WTC11 (cell line): ENCODE measurements around the gene CHCHD2. TPM values are rescaled to one million over a fixed set of nuclear protein-coding genes. Genes with fewer than 3 reads are reported as not detected.
A peak's percentile ranks its signal among the peaks of the same experiment; 100 is the strongest.
"Not testable (repeated sequence)": the region's sequence is repeated elsewhere in the genome, so short reads cannot be mapped to it uniquely, and the experiment has no call there.

ENCODE experiments used
- ATAC-seq: fragments of 200-7000 bp; cut with Tn5 transposase; 2 replicates; pipeline ENCODE4 v1.10.0; 2021; ENCODE audit warnings: mild to moderate bottlenecking, moderate library complexity
- CTCF ChIA-PET: fragments of 300-600 bp; sonication (Branson Sonifier 250); formaldehyde crosslinking; loops from one replicate; lab custom pipeline; 2021; ENCODE audit warnings: antibody characterized with exemption; lab: Charles Lee
- POLR2A ChIA-PET: fragments of 350-600 bp; sonication (Branson Sonifier 250); formaldehyde crosslinking; loops from one replicate; lab custom pipeline; 2021; ENCODE audit warnings: antibody characterized with exemption; lab: Charles Lee
- DNase-seq: peaks from one replicate; pipeline ENCODE4 v3.0.0; 2021; ENCODE audit warnings: low spot score
- H3K27ac Mint-ChIP-seq: 2 replicates; pipeline ENCODE4 v1.8.0; 2021; ENCODE audit warnings: mixed read lengths
- H3K27me3 Mint-ChIP-seq: 2 replicates; pipeline ENCODE4 v1.8.0; 2021; ENCODE audit warnings: low read depth, mild to moderate bottlenecking, moderate library complexity, mixed read lengths
- H3K36me3 Mint-ChIP-seq: 2 replicates; pipeline ENCODE4 v1.8.0; 2021; ENCODE audit warnings: mixed read lengths
- H3K4me1 Mint-ChIP-seq: 2 replicates; pipeline ENCODE4 v1.8.0; 2022; ENCODE audit warnings: mixed read lengths
- H3K4me3 Mint-ChIP-seq: 2 replicates; pipeline ENCODE4 v1.8.0; 2021; ENCODE audit warnings: mild to moderate bottlenecking, moderate library complexity, mixed read lengths
- H3K9me3 Mint-ChIP-seq: 2 replicates; pipeline ENCODE4 v1.8.0; 2021; ENCODE audit warnings: mixed read lengths
- CBFB ChIP-seq: sonication (generic); formaldehyde crosslinking; IDR thresholded peaks from 2 replicates; pipeline ENCODE4 v1.8.1; 2022; ENCODE audit warnings: mild to moderate bottlenecking, low read depth, missing genetic modification reagents
- CREB1 ChIP-seq: sonication (generic); formaldehyde crosslinking; IDR thresholded peaks from 2 replicates; pipeline ENCODE4 v1.8.0; 2023; ENCODE audit warnings: mild to moderate bottlenecking, missing genetic modification reagents
- ERG ChIP-seq: fragments of 250-450 bp; sonication (Bioruptor Pico); IDR thresholded peaks from 2 replicates; pipeline ENCODE4 v1.8.0; 2021; ENCODE audit warnings: mild to moderate bottlenecking
- FOXJ3 ChIP-seq: sonication (generic); formaldehyde crosslinking; IDR thresholded peaks from 2 replicates; pipeline ENCODE4 v1.9.0; 2021; ENCODE audit warnings: missing genetic modification reagents, mild to moderate bottlenecking, borderline replicate concordance
- FOXK1 ChIP-seq: sonication (generic); formaldehyde crosslinking; IDR thresholded peaks from 2 replicates; pipeline ENCODE4 v1.8.0; 2022; ENCODE audit warnings: mild to moderate bottlenecking, moderate library complexity, missing genetic modification reagents
- JUN ChIP-seq: sonication (generic); formaldehyde crosslinking; IDR thresholded peaks from 2 replicates; pipeline ENCODE4 v1.8.0; 2023; ENCODE audit warnings: mild to moderate bottlenecking, missing genetic modification reagents
- MLX ChIP-seq: sonication (generic); formaldehyde crosslinking; IDR thresholded peaks from 2 replicates; pipeline ENCODE4 v1.8.1; 2023; ENCODE audit warnings: mild to moderate bottlenecking, missing genetic modification reagents, moderate library complexity
- NFATC4 ChIP-seq: fragments of 250-450 bp; sonication (Bioruptor Pico); IDR thresholded peaks from 2 replicates; pipeline ENCODE4 v1.9.0; 2021; ENCODE audit warnings: mild to moderate bottlenecking
- NFYB ChIP-seq: sonication (generic); formaldehyde crosslinking; conservative IDR thresholded peaks from 2 replicates; pipeline ENCODE4 v1.8.0; 2022; ENCODE audit warnings: low read depth, missing genetic modification reagents
- SOX15 ChIP-seq: fragments of 250-450 bp; sonication (Bioruptor Pico); IDR thresholded peaks from 2 replicates; pipeline ENCODE4 v1.9.0; 2021; ENCODE audit warnings: mild to moderate bottlenecking
- STAT6 ChIP-seq: sonication (generic); formaldehyde crosslinking; conservative IDR thresholded peaks from 2 replicates; pipeline ENCODE4 v1.8.1; 2023; ENCODE audit warnings: mild to moderate bottlenecking, low read depth, missing genetic modification reagents, moderate library complexity
- TEAD1 ChIP-seq: sonication (generic); formaldehyde crosslinking; IDR thresholded peaks from 2 replicates; pipeline ENCODE4 v1.8.0; 2022; ENCODE audit warnings: mild to moderate bottlenecking, missing genetic modification reagents
- ZNF532 ChIP-seq: fragments of 250-450 bp; sonication (Bioruptor Pico); IDR thresholded peaks from 2 replicates; pipeline ENCODE4 v1.9.0; 2021; ENCODE audit warnings: mild to moderate bottlenecking, borderline replicate concordance
- total RNA-seq: library from RNA; stranded (reverse); gene quantifications from 3 replicates; pipeline ENCODE4 v1.2.3, GENCODE V29; 2021
- TF ChIP-seq, protein P1 (sequence below): fragments of 200-600 bp; IDR thresholded peaks from 2 replicates; pipeline ENCODE4 v1.8.0; 2022; ENCODE audit warnings: antibody characterized with exemption
- TF ChIP-seq, protein P2 (sequence below): sonication (generic); formaldehyde crosslinking; IDR thresholded peaks from 2 replicates; pipeline ENCODE4 v1.8.1; 2022; ENCODE audit warnings: low read depth, missing genetic modification reagents, borderline replicate concordance
- TF ChIP-seq, protein P3 (sequence below): sonication (generic); formaldehyde crosslinking; IDR thresholded peaks from 2 replicates; pipeline ENCODE4 v1.8.0; 2023; ENCODE audit warnings: missing genetic modification reagents

The CHCHD2 gene
- total RNA-seq, 1 experiment from 2014 or later, result 2.2 TPM

DNA sequence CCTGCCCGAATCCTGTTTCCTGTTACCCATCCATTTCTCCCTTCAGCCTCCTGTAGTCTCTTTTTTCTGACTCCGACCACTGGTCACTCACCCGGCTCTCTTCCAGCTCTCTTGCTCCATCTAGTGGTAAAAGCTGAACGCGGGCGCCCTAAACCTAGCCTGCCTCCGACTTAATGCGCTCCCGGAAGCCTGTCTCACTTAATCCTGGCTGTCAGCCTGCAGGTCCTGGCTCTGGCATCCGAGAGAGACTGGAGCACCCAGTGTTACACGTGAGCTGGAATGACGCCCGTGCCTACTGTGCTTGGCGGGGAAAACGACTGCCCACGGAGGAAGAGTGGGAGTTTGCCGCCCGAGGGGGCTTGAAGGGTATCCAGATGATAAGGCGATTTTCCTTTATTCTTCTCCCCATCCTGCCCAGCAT lies 31.9 kb downstream of the CHCHD2 start:
- Mint-ChIP-seq H3K4me3 (no peak overlapping the region), H3K9me3 (no peaks in the 10 kb centered on the region), H3K27me3 (no peaks in the 10 kb centered on the region), H3K27ac (peak overlapping the region; percentile 98), H3K4me1 (peaks cover 3% of the 10 kb centered on the region), H3K36me3 (peaks cover 41% of the 10 kb centered on the region)
- CTCF ChIA-PET, result interaction anchor here (0.5 to 2.4 kb wide), 18 partner anchors 9 to 433 kb away, joined by 3 to 18 read pairs (median 5); partner anchors contain the start of genes CCT6A, NIPSNAP2, PHKG1 and PSPH
- ATAC-seq, result peak; percentile 94
- TF ChIP-seq NFYB (CRISPR knock-in tag), result no peak
- no peak for TF ChIP-seq NFATC4
- TF ChIP-seq, protein P1, sequence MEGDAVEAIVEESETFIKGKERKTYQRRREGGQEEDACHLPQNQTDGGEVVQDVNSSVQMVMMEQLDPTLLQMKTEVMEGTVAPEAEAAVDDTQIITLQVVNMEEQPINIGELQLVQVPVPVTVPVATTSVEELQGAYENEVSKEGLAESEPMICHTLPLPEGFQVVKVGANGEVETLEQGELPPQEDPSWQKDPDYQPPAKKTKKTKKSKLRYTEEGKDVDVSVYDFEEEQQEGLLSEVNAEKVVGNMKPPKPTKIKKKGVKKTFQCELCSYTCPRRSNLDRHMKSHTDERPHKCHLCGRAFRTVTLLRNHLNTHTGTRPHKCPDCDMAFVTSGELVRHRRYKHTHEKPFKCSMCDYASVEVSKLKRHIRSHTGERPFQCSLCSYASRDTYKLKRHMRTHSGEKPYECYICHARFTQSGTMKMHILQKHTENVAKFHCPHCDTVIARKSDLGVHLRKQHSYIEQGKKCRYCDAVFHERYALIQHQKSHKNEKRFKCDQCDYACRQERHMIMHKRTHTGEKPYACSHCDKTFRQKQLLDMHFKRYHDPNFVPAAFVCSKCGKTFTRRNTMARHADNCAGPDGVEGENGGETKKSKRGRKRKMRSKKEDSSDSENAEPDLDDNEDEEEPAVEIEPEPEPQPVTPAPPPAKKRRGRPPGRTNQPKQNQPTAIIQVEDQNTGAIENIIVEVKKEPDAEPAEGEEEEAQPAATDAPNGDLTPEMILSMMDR, result peak; percentile 85
- TF ChIP-seq STAT6 (CRISPR knock-in tag), result no peak
- no peak for TF ChIP-seq SOX15 (CRISPR knock-in tag)
- TF ChIP-seq, protein P2, sequence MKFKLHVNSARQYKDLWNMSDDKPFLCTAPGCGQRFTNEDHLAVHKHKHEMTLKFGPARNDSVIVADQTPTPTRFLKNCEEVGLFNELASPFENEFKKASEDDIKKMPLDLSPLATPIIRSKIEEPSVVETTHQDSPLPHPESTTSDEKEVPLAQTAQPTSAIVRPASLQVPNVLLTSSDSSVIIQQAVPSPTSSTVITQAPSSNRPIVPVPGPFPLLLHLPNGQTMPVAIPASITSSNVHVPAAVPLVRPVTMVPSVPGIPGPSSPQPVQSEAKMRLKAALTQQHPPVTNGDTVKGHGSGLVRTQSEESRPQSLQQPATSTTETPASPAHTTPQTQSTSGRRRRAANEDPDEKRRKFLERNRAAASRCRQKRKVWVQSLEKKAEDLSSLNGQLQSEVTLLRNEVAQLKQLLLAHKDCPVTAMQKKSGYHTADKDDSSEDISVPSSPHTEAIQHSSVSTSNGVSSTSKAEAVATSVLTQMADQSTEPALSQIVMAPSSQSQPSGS (CRISPR knock-in tag), result no peak
- TF ChIP-seq ERG (CRISPR knock-in tag), result no peak
- POLR2A ChIA-PET, result interaction anchor here (0.6 to 2.6 kb wide), 3 partner anchors 9 to 42 kb away, joined by 4 to 16 read pairs (median 13); partner anchors contain the start of genes CCT6A and PSPH
- DNase-seq, result peak; percentile 86

DNA sequence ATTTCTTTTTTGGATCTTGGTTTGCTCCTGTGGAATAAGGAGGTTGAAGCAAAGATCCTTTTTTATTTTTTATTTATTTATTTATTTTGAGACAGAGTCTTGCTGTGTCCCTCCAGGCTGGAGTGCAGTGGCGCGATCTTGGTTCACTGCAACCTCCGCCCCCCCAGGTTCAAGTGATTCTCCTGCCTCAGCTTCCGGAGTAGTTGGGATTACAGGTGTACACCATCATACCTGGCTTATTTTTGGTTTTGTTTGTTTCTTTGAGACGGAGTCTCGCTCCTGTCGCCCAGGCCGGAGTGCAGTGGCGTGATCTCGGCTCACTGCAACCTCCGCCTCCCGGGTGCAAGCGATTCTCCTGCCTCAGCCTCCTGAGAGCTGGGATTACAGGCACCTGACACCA lies 39.9 kb downstream of the CHCHD2 start:
- H3K27ac Mint-ChIP-seq, H3K9me3 Mint-ChIP-seq, H3K4me3 Mint-ChIP-seq, ATAC-seq, H3K27me3 Mint-ChIP-seq, CTCF ChIA-PET, POLR2A ChIA-PET, DNase-seq: not testable (repeated sequence)
- peaks cover 16% of the 10 kb centered on the region for H3K4me1 Mint-ChIP-seq
- H3K36me3 Mint-ChIP-seq, result peaks cover 48% of the 10 kb centered on the region

DNA sequence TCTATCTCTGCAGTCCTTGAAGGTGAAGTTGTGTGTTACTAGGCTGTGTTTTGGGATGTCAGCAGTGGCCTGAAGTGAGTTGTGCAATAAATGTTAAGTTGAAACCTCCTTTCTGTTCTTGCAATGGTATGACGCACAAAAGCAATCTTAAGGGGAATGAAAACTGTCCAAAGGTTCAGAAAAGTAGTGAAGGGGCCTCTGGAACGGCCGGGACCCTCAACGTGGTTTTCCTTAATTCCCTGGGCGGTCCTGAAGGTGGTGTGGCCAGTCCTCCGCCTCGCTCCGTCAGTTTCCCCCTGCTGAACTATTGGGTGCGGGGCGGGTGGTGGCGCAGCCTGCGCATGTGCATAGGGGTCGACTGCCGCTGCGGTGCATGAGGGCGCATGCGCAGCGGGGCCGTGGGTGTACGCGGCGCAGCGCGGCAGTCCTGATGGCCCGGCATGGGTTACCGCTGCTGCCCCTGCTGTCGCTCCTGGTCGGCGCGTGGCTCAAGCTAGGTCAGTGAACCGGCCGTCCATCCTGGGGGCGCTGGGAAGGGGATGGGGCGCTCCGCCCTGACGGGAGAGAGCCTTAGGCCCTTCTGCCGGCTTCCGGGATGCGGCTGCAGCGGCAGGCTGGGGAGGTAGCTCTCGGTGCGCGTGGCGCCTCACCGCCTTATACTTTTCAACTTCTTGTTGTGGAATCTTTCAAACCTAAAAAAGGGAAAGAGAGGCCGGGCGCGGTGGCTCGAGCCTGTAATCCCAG lies 42.2 kb downstream of the CHCHD2 start, which contains the start of gene SUMF2:
TSS of gene SUMF2 (plus strand) at position 405 of the 744 bp plus-strand sequence. CDS start at position 431, 26 bp downstream.
- H3K36me3 Mint-ChIP-seq, result peaks cover 56% of the 10 kb centered on the region
- H3K27ac Mint-ChIP-seq, result peak within 1 kb of the TSS; percentile 83
- POLR2A ChIA-PET, result interaction anchor here (0.6 to 2.9 kb wide), 4 partner anchors 13 to 432 kb away, joined by 3 to 41 read pairs (median 10); partner anchors contain the start of genes CCT6A and PSPH
- CTCF ChIA-PET, result interaction anchor here (0.7 to 2.3 kb wide), 6 partner anchors 10 to 100 kb away, joined by 3 to 13 read pairs (median 6); partner anchors contain the start of genes CCT6A, NIPSNAP2 and PSPH
- ATAC-seq (peak; percentile 90), DNase-seq (peak; percentile 88)
- H3K4me3 Mint-ChIP-seq, result peak within 1 kb of the TSS; percentile 90
- no peaks in the 10 kb centered on the region for H3K9me3 Mint-ChIP-seq
- no peaks in the 10 kb centered on the region for H3K27me3 Mint-ChIP-seq
- H3K4me1 Mint-ChIP-seq, result peaks cover 16% of the 10 kb centered on the region
- TF ChIP-seq FOXJ3 (CRISPR knock-in tag) (no peak), MLX (no peak), CBFB (CRISPR knock-in tag) (no peak), ZNF532 (CRISPR knock-in tag) (peak; percentile 93; the same call in 1 of the 2 replicates), TEAD1 (CRISPR knock-in tag) (peak; percentile 90), JUN (peak; percentile 60), FOXK1 (CRISPR knock-in tag) (peak; percentile 94), CREB1 (CRISPR knock-in tag) (peak; percentile 93)
- TF ChIP-seq, protein P3, sequence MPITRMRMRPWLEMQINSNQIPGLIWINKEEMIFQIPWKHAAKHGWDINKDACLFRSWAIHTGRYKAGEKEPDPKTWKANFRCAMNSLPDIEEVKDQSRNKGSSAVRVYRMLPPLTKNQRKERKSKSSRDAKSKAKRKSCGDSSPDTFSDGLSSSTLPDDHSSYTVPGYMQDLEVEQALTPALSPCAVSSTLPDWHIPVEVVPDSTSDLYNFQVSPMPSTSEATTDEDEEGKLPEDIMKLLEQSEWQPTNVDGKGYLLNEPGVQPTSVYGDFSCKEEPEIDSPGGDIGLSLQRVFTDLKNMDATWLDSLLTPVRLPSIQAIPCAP (CRISPR knock-in tag), result peak; percentile 76
